Mammary epithelial cell (primary cell): ENCODE measurements around the gene STAB2.

Experiments
- CTCF ChIP-seq, 2 donors: IDR thresholded peaks in 1 of 2; conservative IDR thresholded peaks in 1 of 2; 2 replicates each; pipeline ENCODE4 v1.5.1; 2011 to 2012; ENCODE audit warnings: inconsistent platforms in 2 of 2, low read length in 2 of 2, mild to moderate bottlenecking in 2 of 2, control low read depth in 1 of 2, low read depth in 1 of 2; ENCODE audit not compliant: insufficient read depth in 1 of 2; ENCODE audit errors: extremely low read depth in 1 of 2
- EZH2 ChIP-seq: IDR thresholded peaks from 2 replicates; pipeline ENCODE4 v1.6.1; 2012; ENCODE audit warnings: low read length, inconsistent platforms, borderline replicate concordance

GRCh38 chr12:103698752-103699560 lies 111.9 kb downstream of the STAB2 start:
- TF ChIP-seq CTCF (conservative IDR thresholded peaks at IDR 0.05 in 1 of 2, IDR thresholded peaks at IDR 0.05 in 1 of 2; ENCODE audit: extremely low read depth in 1 of 2, insufficient read depth in 1 of 2, low read depth in 1 of 2, low read length in 2 of 2) (no peak), EZH2 (no peak)
